Activated CD4-positive, CD25-positive, alpha-beta regulatory T cell (primary cell): ENCODE measurements around the gene MVP.
"Not testable (repeated sequence)": the region's sequence is repeated elsewhere in the genome, so short reads cannot be mapped to it uniquely, and the experiment has no call there.

Experiments used
- DNase-seq, 4 experiments: peaks; one replicate each; lab custom pipeline; 2025; lab: John Stamatoyannopoulos, UW

The MVP gene

GRCh38 chr16:29871822-29872546 is 51.7 kb downstream of the MVP start:
- DNase-seq = no peak

- no peak for DNase-seq
Observed at GRCh38 chr16:29873319-29873718, 53.1 kb downstream of the MVP start.

GRCh38 chr16:29875206-29875605 is 54.9 kb downstream of the MVP start:
- no peak for DNase-seq

- no peak for DNase-seq
Observed at GRCh38 chr16:29876217-29876593, 55.9 kb downstream of the MVP start.

GRCh38 chr16:29876594-29877249 is 56.5 kb downstream of the MVP start:
- DNase-seq = peak in 1 of 4 experiments; percentile 10

- peak in 1 of 4 experiments; percentile 18 for DNase-seq
Observed at GRCh38 chr16:29877266-29877961, 57.2 kb downstream of the MVP start.

- no peak for DNase-seq
Observed at GRCh38 chr16:29878172-29878571, 57.9 kb downstream of the MVP start.

GRCh38 chr16:29881050-29881449 is 60.8 kb downstream of the MVP start:
- DNase-seq = no peak

GRCh38 chr16:29883987-29884386 is 63.7 kb downstream of the MVP start:
- no peak for DNase-seq

GRCh38 chr16:29889372-29889771 is 69.1 kb downstream of the MVP start:
- not testable (repeated sequence) for DNase-seq

GRCh38 chr16:29891525-29892457 is 71.5 kb downstream of the MVP start:
- DNase-seq = no peak

- DNase-seq = no peak
Observed at GRCh38 chr16:29892458-29892813, 72.2 kb downstream of the MVP start.

GRCh38 chr16:29893553-29893952 is 73.3 kb downstream of the MVP start:
- DNase-seq = no peak

- DNase-seq = no peak
Observed at GRCh38 chr16:29894352-29894751, 74.1 kb downstream of the MVP start.

GRCh38 chr16:29896841-29897240 is 76.6 kb downstream of the MVP start:
- DNase-seq = no peak

- no peak for DNase-seq
Observed at GRCh38 chr16:29897333-29897732, 77.1 kb downstream of the MVP start.
